ENCODE results near the gene METTL5.

Gene METTL5

DNA sequence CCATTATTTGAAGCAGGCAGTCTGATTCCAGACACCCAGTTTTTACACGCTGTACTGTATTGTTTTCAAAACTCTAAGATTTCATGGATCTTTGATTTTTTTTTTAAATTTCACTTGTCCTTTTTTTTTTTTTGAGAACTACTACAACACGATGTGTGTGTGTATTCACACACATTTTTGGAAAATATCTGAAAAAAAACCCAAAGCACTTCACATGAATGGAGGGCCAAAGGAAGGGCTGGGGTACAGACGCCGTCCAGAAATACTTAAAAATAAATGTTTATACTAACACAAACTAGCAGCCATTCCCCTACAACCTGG is 26.3 kb downstream of the METTL5 start:
- no peak for DNase-seq
- Histone ChIP-seq H3K4me3 (peak overlapping the region; percentile 79 to 86), H3K27ac (peak overlapping the region; percentile 85 to 89), H3K36me3 (peaks cover 7 to 9% (median 7%) of the 10 kb centered on the region in 3 donors), H3K9me3 (no peaks in the 10 kb centered on the region), H3K27me3 (no peaks in the 10 kb centered on the region), H3K4me1 (peaks cover 0 to 26% (median 14%) of the 10 kb centered on the region in 4 donors)
- intact Hi-C loops (cut with DNase I; ENCODE audit: low total_unique reads), result loop anchor here (2.0 to 10.0 kb wide), 2 partner anchors 66 to 104 kb away; partner anchors contain the start of genes CFAP210, KLHL23 and PHOSPHO2
- TF ChIP-seq CTCF (IDR thresholded peaks at IDR 0.05), result no peak

- DNase-seq, result no peak
- Histone ChIP-seq H3K27ac (no peak overlapping the region), H3K36me3 (peaks cover 6 to 7% (median 7%) of the 10 kb centered on the region in 3 donors), H3K27me3 (no peaks in the 10 kb centered on the region), H3K9me3 (no peaks in the 10 kb centered on the region), H3K4me1 (peaks cover 0 to 21% (median 11%) of the 10 kb centered on the region in 4 donors), H3K4me3 (no peak overlapping the region)
- intact Hi-C loops (cut with DNase I; ENCODE audit: low total_unique reads), result loop anchor here (10.0 kb wide), 1 partner anchor 103 kb away; the partner anchor contains the start of genes CFAP210 and PHOSPHO2
- no peak for TF ChIP-seq CTCF (IDR thresholded peaks at IDR 0.05)
Measured at GRCh38 chr2:169797601-169798000, 27.1 kb downstream of the METTL5 start.

- intact Hi-C loops (cut with DNase I; ENCODE audit: low total_unique reads), result loop anchor here (10.0 kb wide), 1 partner anchor 102 kb away; the partner anchor contains the start of genes CFAP210 and PHOSPHO2
- Histone ChIP-seq H3K9me3 (no peaks in the 10 kb centered on the region), H3K27ac (no peak overlapping the region), H3K27me3 (no peaks in the 10 kb centered on the region), H3K36me3 (peaks cover under 1 to 1% (median under 1%) of the 10 kb centered on the region in 3 donors), H3K4me1 (peaks cover 0 to 11% (median 5%) of the 10 kb centered on the region in 4 donors), H3K4me3 (no peak overlapping the region)
- TF ChIP-seq CTCF (IDR thresholded peaks at IDR 0.05), result no peak
- no peak for DNase-seq
Measured at GRCh38 chr2:169796441-169796840, 28.3 kb downstream of the METTL5 start.

DNA sequence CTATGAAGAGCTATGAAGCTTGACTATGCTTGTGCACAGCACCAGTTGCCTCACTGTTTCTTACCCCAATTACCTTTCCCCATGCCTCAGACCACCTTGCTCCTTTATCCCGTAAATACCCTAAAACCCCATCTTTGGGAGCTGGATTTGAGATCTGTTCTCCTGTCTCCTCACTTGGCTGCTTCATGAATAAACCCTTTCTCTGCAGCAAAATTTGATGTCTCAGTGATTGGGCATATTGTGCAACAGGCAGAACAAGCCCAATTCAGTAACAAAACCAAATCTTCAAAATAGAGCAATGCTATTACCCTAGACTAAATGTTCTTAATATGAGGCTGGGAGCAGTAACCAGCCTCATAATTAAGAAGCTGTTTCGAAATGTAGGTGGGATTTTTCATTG is 29.5 kb downstream of the METTL5 start:
- no peaks in the 10 kb centered on the region for H3K36me3 ChIP-seq
- intact Hi-C loops (cut with DNase I; ENCODE audit: low total_unique reads), result loop anchor here (10.0 kb wide), 1 partner anchor 100 kb away; the partner anchor contains the start of genes CFAP210 and PHOSPHO2
- no peaks in the 10 kb centered on the region for H3K9me3 ChIP-seq
- H3K4me3 ChIP-seq, result no peak overlapping the region
- TF ChIP-seq CTCF (IDR thresholded peaks at IDR 0.05), result no peak
- peaks cover 0 to 6% (median 3%) of the 10 kb centered on the region in 4 donors for H3K4me1 ChIP-seq
- H3K27ac ChIP-seq, result no peak overlapping the region
- no peaks in the 10 kb centered on the region for H3K27me3 ChIP-seq
- DNase-seq, result no peak

GRCh38 chr2:169790581-169790980 is 34.1 kb downstream of the METTL5 start:
- Histone ChIP-seq H3K36me3 (no peaks in the 10 kb centered on the region), H3K27me3 (no peaks in the 10 kb centered on the region), H3K4me3 (no peak overlapping the region), H3K4me1 (peaks cover 0 to 5% (median 2%) of the 10 kb centered on the region in 4 donors), H3K9me3 (no peaks in the 10 kb centered on the region), H3K27ac (no peak overlapping the region)
- intact Hi-C loops (cut with DNase I; ENCODE audit: low total_unique reads), result loop anchor here (10.0 kb wide), 1 partner anchor 96 kb away; the partner anchor contains the start of genes CFAP210 and PHOSPHO2
- no peak for TF ChIP-seq CTCF (IDR thresholded peaks at IDR 0.05)
- no peak for DNase-seq

All from tibial artery (tissue), 4 donors.